LNCAP (cell line): ENCODE results near the gene FHIT.

Source experiments
- TF ChIP-seq, protein P1 (sequence below): fragments of 450-650 bp; IDR thresholded peaks from 2 replicates; pipeline ENCODE4 v1.5.1; 2017; ENCODE audit warnings: mild to moderate bottlenecking

The FHIT gene

DNA sequence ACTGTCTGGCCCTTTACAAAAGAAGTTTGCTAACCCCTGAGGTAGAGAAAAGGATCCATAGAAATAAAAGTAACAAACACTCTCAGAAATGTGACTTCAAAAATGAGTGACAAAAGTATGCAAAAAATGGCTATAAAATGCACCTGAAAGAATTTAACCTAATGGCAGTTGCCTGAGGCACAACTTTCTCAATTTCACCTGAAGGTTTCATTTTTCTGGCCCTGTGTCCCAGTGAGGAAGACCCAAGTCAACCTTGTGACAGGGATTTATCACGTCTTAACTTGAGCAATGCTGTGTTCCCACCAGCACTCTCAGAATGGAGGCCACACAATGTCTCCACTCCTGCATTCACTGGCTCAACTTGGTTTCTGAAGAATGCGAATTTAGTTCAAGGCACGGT is 83.0 kb downstream of the FHIT start:
- TF ChIP-seq, protein P1, sequence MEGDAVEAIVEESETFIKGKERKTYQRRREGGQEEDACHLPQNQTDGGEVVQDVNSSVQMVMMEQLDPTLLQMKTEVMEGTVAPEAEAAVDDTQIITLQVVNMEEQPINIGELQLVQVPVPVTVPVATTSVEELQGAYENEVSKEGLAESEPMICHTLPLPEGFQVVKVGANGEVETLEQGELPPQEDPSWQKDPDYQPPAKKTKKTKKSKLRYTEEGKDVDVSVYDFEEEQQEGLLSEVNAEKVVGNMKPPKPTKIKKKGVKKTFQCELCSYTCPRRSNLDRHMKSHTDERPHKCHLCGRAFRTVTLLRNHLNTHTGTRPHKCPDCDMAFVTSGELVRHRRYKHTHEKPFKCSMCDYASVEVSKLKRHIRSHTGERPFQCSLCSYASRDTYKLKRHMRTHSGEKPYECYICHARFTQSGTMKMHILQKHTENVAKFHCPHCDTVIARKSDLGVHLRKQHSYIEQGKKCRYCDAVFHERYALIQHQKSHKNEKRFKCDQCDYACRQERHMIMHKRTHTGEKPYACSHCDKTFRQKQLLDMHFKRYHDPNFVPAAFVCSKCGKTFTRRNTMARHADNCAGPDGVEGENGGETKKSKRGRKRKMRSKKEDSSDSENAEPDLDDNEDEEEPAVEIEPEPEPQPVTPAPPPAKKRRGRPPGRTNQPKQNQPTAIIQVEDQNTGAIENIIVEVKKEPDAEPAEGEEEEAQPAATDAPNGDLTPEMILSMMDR = no peak

GRCh38 chr3:61162965-61163364 is 88.3 kb downstream of the FHIT start:
- TF ChIP-seq, protein P1 = no peak

- TF ChIP-seq, protein P1 = no peak
Observed at GRCh38 chr3:61158667-61159066, 92.6 kb downstream of the FHIT start.

GRCh38 chr3:61158216-61158615 is 93.0 kb downstream of the FHIT start:
- TF ChIP-seq, protein P1 = no peak

DNA sequence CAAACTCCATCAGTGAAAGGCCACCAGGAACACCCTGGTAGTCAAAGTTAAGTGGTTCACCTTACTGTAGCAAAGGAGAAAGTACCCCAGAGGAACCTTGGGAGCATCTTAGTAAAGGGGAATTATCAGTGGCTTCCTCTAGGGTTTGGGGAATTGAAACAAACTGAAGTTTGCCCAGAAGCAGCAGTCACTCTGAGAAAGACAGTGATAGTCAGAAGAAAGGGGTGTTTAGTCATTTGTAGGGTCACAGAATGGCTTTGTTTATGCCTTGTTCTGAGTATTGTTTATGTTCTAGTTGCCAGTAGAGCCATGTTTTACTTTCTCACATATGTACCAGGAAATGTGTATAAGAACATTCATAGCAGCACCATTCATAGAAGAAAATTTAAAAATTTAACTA is 93.8 kb downstream of the FHIT start:
- TF ChIP-seq, protein P1 = no peak

DNA sequence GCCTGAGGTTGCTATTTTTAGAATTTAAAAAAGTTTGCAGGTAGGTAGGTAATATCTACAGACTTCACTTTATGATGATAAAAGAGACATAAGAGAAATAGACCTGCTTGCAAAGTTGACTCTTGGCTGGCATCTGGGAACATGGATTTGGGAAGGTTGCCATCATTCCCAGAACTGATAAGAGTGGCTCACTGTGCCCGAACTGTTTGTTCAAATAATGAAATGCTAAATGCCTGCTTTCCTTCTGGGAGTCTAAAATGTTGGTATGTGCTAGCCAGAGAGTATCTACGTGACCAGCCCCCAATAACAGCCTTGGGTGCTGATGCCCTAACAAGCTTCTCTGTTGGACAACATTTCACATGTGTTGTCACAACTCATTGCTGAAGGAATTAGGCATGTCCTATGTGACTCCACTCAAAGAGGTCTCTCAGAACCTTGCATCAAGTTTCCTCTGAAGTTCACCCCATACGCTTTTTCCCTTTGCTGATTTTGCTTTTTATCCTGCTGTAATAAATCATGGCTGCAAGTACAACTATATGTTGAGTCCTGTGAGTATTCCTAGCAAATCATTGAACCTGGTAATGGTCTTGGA is 95.5 kb downstream of the FHIT start:
- TF ChIP-seq, protein P1 = no peak

DNA sequence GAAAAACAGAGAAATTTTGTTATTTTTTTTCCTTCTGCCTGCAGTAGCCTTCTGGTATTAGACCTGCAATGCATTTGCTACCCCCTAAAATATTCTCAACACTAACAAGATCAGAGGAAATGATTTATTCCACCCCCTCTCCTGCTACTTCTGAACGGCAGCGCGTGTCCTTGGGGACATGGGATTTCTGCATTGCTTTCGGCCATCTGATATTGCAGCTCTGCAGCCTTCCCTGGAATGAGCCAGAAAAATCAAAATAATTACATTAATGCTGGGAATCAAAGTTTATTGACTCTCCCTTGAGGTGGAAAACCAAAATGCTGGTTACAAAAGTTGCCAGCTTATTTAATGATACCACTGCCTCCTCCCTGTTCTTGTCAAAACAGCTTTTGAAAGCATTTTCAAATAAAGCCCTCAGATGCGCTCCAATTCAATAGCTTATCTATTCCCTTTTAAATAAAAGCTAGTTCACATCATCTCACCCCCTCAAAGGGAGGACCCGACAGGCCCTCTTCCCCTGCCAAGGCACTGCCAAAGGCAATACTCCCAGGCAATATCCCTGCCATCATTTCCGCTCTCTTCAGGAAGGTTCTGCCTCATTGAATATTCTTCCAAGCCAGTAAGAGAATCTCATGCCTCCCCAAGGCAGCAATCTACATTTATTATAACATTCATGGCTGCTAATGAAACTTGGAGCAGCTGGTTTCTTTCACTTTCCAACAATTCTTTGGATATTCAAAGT is 96.6 kb downstream of the FHIT start:
- TF ChIP-seq, protein P1 = no peak
